ENCODE data around the gene PLEKHA1. TPM values are rescaled to one million over a fixed set of nuclear protein-coding genes. Genes with fewer than 3 reads are reported as not detected.

The PLEKHA1 gene
- total and polyA plus RNA-seq, 2 experiments from 2014 or later = 25.8 to 36.6 TPM

- Mint-ChIP-seq H3K36me3 (ENCODE audit: low read depth) (peaks cover 8% of the 10 kb centered on the region; the same call in 2 of the 3 replicates), H3K27me3 (ENCODE audit: insufficient read depth, low read depth, poor library complexity) (peaks cover 2% of the 10 kb centered on the region), H3K4me3 (no peak overlapping the region), H3K9me3 (no peaks in the 10 kb centered on the region), H3K27ac (peak overlapping the region; percentile 50; the same call in 1 of the 2 replicates), H3K4me1 (peaks cover 10% of the 10 kb centered on the region; the same call in 2 of the 3 replicates)
- Histone ChIP-seq H3F3A (replicated peaks; ENCODE audit: low read depth) (no peaks in the 10 kb centered on the region), H3K4me1 (ENCODE audit: insufficient read depth) (peaks cover 12% of the 10 kb centered on the region), H2AFZ (no peak overlapping the region), H3K9me2 (ENCODE audit: insufficient read depth) (no peaks in the 10 kb centered on the region), H3K79me2 (replicated peaks; ENCODE audit: insufficient read depth) (no peaks in the 10 kb centered on the region), H3K36me3 (ENCODE audit: insufficient read depth) (no peaks in the 10 kb centered on the region), H3K27me3 (ENCODE audit: insufficient read depth) (no peaks in the 10 kb centered on the region), H3K4me3 (no peak overlapping the region), H3K4me2 (no peak overlapping the region), H4K20me1 (replicated peaks; ENCODE audit: insufficient read depth) (0 out of 2 replicates have a peak, but pooled peaks cover 5% of the 10 kb centered on the region), H3K27ac (ENCODE audit: low read depth) (no peak overlapping the region)
- ATAC-seq (no peak), DNase-seq (ENCODE audit: low spot score) (no peak)
- no peak for TF ChIP-seq ETS1 (IDR thresholded peaks at IDR 0.05)
- TF ChIP-seq, protein P1, sequence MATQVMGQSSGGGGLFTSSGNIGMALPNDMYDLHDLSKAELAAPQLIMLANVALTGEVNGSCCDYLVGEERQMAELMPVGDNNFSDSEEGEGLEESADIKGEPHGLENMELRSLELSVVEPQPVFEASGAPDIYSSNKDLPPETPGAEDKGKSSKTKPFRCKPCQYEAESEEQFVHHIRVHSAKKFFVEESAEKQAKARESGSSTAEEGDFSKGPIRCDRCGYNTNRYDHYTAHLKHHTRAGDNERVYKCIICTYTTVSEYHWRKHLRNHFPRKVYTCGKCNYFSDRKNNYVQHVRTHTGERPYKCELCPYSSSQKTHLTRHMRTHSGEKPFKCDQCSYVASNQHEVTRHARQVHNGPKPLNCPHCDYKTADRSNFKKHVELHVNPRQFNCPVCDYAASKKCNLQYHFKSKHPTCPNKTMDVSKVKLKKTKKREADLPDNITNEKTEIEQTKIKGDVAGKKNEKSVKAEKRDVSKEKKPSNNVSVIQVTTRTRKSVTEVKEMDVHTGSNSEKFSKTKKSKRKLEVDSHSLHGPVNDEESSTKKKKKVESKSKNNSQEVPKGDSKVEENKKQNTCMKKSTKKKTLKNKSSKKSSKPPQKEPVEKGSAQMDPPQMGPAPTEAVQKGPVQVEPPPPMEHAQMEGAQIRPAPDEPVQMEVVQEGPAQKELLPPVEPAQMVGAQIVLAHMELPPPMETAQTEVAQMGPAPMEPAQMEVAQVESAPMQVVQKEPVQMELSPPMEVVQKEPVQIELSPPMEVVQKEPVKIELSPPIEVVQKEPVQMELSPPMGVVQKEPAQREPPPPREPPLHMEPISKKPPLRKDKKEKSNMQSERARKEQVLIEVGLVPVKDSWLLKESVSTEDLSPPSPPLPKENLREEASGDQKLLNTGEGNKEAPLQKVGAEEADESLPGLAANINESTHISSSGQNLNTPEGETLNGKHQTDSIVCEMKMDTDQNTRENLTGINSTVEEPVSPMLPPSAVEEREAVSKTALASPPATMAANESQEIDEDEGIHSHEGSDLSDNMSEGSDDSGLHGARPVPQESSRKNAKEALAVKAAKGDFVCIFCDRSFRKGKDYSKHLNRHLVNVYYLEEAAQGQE (IDR thresholded peaks at IDR 0.05; ENCODE audit: unreplicated experiment) = no peak
- TF ChIP-seq EZH2 (IDR thresholded peaks at IDR 0.05; ENCODE audit: low read depth, unreplicated experiment) = no peak
- no peak for TF ChIP-seq POLR2AphosphoS5 (IDR thresholded peaks at IDR 0.05; ENCODE audit: low read depth)
- TF ChIP-seq CTCF (conservative IDR thresholded peaks at IDR 0.05; ENCODE audit: low read depth in 2 of 2) = no peak
- no peak for TF ChIP-seq NANOG (IDR thresholded peaks at IDR 0.05; ENCODE audit: borderline replicate concordance)
- no peak for TF ChIP-seq CREB1 (CRISPR knock-in tag; IDR thresholded peaks at IDR 0.05; ENCODE audit: low read depth)
- TF ChIP-seq ZNF114 (CRISPR knock-in tag; IDR thresholded peaks at IDR 0.05) = no peak
- no peak for TF ChIP-seq JUNB (IDR thresholded peaks at IDR 0.05; ENCODE audit: unreplicated experiment)
- TF ChIP-seq STAT1 (IDR thresholded peaks at IDR 0.05; ENCODE audit: unreplicated experiment) = no peak
- no peak for TF ChIP-seq ZNF331 (CRISPR knock-in tag; IDR thresholded peaks at IDR 0.05; ENCODE audit: low read depth)
- no peak for TF ChIP-seq EZH2phosphoT487 (IDR thresholded peaks at IDR 0.05; ENCODE audit: unreplicated experiment)
- TF ChIP-seq, protein P2, sequence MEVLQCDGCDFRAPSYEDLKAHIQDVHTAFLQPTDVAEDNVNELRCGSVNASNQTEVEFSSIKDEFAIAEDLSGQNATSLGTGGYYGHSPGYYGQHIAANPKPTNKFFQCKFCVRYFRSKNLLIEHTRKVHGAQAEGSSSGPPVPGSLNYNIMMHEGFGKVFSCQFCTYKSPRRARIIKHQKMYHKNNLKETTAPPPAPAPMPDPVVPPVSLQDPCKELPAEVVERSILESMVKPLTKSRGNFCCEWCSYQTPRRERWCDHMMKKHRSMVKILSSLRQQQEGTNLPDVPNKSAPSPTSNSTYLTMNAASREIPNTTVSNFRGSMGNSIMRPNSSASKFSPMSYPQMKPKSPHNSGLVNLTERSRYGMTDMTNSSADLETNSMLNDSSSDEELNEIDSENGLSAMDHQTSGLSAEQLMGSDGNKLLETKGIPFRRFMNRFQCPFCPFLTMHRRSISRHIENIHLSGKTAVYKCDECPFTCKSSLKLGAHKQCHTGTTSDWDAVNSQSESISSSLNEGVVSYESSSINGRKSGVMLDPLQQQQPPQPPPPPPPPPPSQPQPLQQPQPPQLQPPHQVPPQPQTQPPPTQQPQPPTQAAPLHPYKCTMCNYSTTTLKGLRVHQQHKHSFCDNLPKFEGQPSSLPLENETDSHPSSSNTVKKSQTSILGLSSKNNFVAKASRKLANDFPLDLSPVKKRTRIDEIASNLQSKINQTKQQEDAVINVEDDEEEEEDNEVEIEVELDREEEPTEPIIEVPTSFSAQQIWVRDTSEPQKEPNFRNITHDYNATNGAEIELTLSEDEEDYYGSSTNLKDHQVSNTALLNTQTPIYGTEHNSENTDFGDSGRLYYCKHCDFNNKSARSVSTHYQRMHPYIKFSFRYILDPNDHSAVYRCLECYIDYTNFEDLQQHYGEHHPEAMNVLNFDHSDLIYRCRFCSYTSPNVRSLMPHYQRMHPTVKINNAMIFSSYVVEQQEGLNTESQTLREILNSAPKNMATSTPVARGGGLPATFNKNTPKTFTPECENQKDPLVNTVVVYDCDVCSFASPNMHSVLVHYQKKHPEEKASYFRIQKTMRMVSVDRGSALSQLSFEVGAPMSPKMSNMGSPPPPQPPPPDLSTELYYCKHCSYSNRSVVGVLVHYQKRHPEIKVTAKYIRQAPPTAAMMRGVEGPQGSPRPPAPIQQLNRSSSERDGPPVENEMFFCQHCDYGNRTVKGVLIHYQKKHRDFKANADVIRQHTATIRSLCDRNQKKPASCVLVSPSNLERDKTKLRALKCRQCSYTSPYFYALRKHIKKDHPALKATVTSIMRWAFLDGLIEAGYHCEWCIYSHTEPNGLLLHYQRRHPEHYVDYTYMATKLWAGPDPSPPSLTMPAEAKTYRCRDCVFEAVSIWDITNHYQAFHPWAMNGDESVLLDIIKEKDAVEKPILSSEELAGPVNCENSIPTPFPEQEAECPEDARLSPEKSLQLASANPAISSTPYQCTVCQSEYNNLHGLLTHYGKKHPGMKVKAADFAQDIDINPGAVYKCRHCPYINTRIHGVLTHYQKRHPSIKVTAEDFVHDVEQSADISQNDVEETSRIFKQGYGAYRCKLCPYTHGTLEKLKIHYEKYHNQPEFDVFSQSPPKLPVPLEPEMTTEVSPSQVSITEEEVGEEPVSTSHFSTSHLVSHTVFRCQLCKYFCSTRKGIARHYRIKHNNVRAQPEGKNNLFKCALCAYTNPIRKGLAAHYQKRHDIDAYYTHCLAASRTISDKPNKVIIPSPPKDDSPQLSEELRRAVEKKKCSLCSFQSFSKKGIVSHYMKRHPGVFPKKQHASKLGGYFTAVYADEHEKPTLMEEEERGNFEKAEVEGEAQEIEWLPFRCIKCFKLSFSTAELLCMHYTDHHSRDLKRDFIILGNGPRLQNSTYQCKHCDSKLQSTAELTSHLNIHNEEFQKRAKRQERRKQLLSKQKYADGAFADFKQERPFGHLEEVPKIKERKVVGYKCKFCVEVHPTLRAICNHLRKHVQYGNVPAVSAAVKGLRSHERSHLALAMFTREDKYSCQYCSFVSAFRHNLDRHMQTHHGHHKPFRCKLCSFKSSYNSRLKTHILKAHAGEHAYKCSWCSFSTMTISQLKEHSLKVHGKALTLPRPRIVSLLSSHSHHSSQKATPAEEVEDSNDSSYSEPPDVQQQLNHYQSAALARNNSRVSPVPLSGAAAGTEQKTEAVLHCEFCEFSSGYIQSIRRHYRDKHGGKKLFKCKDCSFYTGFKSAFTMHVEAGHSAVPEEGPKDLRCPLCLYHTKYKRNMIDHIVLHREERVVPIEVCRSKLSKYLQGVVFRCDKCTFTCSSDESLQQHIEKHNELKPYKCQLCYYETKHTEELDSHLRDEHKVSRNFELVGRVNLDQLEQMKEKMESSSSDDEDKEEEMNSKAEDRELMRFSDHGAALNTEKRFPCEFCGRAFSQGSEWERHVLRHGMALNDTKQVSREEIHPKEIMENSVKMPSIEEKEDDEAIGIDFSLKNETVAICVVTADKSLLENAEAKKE (CRISPR knock-in tag; IDR thresholded peaks at IDR 0.05) = no peak
Observed at GRCh38 chr10:122420624-122421007, 46.1 kb downstream of the PLEKHA1 start.
